Neural cell (in vitro differentiated cells): ENCODE results near the gene HAO2. TPM values are rescaled to one million over a fixed set of nuclear protein-coding genes. Genes with fewer than 3 reads are reported as not detected.

Experiments
- H2AFZ ChIP-seq: fragments of 200-600, 300-800 bp; sonication (generic), shearing (Covaris generic); 2 replicates; pipeline ENCODE4 v1.6.0; 2014; ENCODE audit warnings: low read depth, mild to moderate bottlenecking, antibody characterized with exemption, low read length, moderate library complexity
- H3F3A ChIP-seq: fragments of 200-600 bp; shearing (Covaris generic); 2 replicates; pipeline ENCODE4 v1.6.1; 2016; ENCODE audit warnings: mild to moderate bottlenecking, moderate library complexity, mixed read lengths, antibody characterized with exemption, low read length; ENCODE audit not compliant: insufficient read depth, poor library complexity, severe bottlenecking
- H3K27ac ChIP-seq: fragments of 200-600, 300-800 bp; sonication (generic), shearing (Covaris generic); 2 replicates; pipeline ENCODE4 v1.5.1; 2014; ENCODE audit warnings: mild to moderate bottlenecking, low read length, moderate library complexity
- H3K27me3 ChIP-seq: fragments of 300-800, 200-600 bp; sonication (generic), shearing (Covaris generic); 2 replicates; pipeline ENCODE4 v1.6.0; 2014; ENCODE audit warnings: mild to moderate bottlenecking, low read depth, low read length, moderate library complexity; ENCODE audit not compliant: insufficient read depth
- H3K36me3 ChIP-seq: fragments of 300-800, 200-600 bp; sonication (generic), shearing (Covaris generic); 2 replicates; pipeline ENCODE4 v1.5.1; 2014; ENCODE audit warnings: mild to moderate bottlenecking, antibody characterized with exemption, low read length, moderate library complexity; ENCODE audit not compliant: insufficient read depth
- H3K4me2 ChIP-seq: fragments of 300-800, 200-600 bp; sonication (generic), shearing (Covaris generic); 2 replicates; pipeline ENCODE4 v1.6.0; 2014; ENCODE audit warnings: mild to moderate bottlenecking, low read length
- H3K4me3 ChIP-seq: fragments of 300-800, 200-600 bp; sonication (generic), shearing (Covaris generic); 2 replicates; pipeline ENCODE4 v1.5.1; 2014; ENCODE audit warnings: mild to moderate bottlenecking, low read length, moderate library complexity
- H3K79me2 ChIP-seq: fragments of 200-600 bp; shearing (Covaris generic); replicated peaks from 2 replicates; pipeline ENCODE4 v1.6.0; 2014; ENCODE audit warnings: mild to moderate bottlenecking, low read length, moderate library complexity; ENCODE audit not compliant: insufficient read depth
- H3K9ac ChIP-seq: fragments of 300-800, 200-600 bp; sonication (generic), shearing (Covaris generic); 2 replicates; pipeline ENCODE4 v1.6.1; 2016; ENCODE audit warnings: mild to moderate bottlenecking, low read length, mixed read lengths
- H3K9me2 ChIP-seq: fragments of 200-600 bp; shearing (Covaris generic); 2 replicates; pipeline ENCODE4 v1.6.1; 2016; ENCODE audit warnings: mild to moderate bottlenecking, low read length, mixed read lengths; ENCODE audit not compliant: insufficient read depth
- H3K9me3 ChIP-seq: fragments of 200-600, 300-800 bp; sonication (generic), shearing (Covaris generic); 2 replicates; pipeline ENCODE4 v1.6.1; 2016; ENCODE audit warnings: mild to moderate bottlenecking, mixed run types, low read length, moderate library complexity, mixed read lengths
- H4K20me1 ChIP-seq: fragments of 200-600 bp; shearing (Covaris generic); 2 replicates; pipeline ENCODE4 v1.6.1; 2016; ENCODE audit warnings: mild to moderate bottlenecking, mixed run types; ENCODE audit not compliant: insufficient read depth
- EP300 ChIP-seq: fragments of 450-650 bp; conservative IDR thresholded peaks from 2 replicates; pipeline ENCODE4 v1.6.1; 2014; ENCODE audit warnings: antibody characterized with exemption, mild to moderate bottlenecking, moderate library complexity; ENCODE audit not compliant: poor library complexity, severe bottlenecking
- EZH2 ChIP-seq: fragments of 200-600, 300-800 bp; shearing (Covaris generic), sonication (generic); IDR thresholded peaks from 2 replicates; pipeline ENCODE4 v1.6.1; 2014; ENCODE audit warnings: antibody characterized with exemption, low read length, borderline replicate concordance, mild to moderate bottlenecking; ENCODE audit not compliant: insufficient read depth, poor library complexity, severe bottlenecking
- MXI1 ChIP-seq: fragments of 450-650 bp; conservative IDR thresholded peaks from 2 replicates; pipeline ENCODE4 v1.6.1; 2014; ENCODE audit warnings: antibody characterized with exemption, mild to moderate bottlenecking; ENCODE audit not compliant: poor library complexity, severe bottlenecking
- POLR2AphosphoS5 ChIP-seq: IDR thresholded peaks from 2 replicates; pipeline ENCODE4 v1.6.1; 2012
- RAD21 ChIP-seq: fragments of 450-650 bp; conservative IDR thresholded peaks from 2 replicates; pipeline ENCODE4 v1.6.1; 2014; ENCODE audit warnings: antibody characterized with exemption, mild to moderate bottlenecking, moderate library complexity
- SMC3 ChIP-seq: fragments of 450-650 bp; conservative IDR thresholded peaks from 2 replicates; pipeline ENCODE4 v1.6.1; 2014; ENCODE audit warnings: antibody characterized with exemption, mild to moderate bottlenecking, moderate library complexity; ENCODE audit not compliant: poor library complexity
- TAF1 ChIP-seq: IDR thresholded peaks from 2 replicates; pipeline ENCODE4 v1.6.1; 2012; ENCODE audit warnings: low read depth
- polyA plus RNA-seq: library from polyadenylated mRNA; depleted of rRNA; stranded (reverse); fragments of >200 nt; gene quantifications from 2 replicates; pipeline ENCODE4 v1.2.3, GENCODE V29; 2014
- TF ChIP-seq, protein P1 (sequence below): IDR thresholded peaks from 2 replicates; pipeline ENCODE4 v1.6.1; 2012; ENCODE audit warnings: borderline replicate concordance
- TF ChIP-seq, protein P2 (sequence below): fragments of 450-650 bp; IDR thresholded peaks from 2 replicates; pipeline ENCODE4 v1.5.1; 2014; ENCODE audit warnings: antibody characterized with exemption, mild to moderate bottlenecking, moderate library complexity; ENCODE audit not compliant: poor library complexity, severe bottlenecking

The HAO2 gene
- polyA plus RNA-seq, 1 donor from 2014 or later: not detected

DNA sequence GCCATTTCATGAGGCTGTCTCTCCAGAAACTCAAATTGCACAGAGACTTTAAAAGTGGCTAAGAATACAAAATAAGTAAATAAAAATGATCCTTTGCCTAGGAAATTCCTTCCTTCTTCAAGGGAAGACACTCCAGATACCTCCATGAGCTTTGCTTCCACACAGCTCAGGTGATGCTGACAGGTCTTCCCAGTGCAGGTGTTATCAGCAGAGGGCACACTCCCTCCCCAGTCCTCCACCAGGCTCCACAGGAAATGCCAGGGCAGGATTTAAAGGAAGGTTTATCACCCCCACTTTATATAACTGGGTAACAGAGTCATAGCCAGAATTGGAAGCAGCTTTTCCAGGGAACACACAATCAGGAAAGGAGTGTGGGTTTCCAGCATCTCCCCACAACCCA lies 52.1 kb downstream of the HAO2 start:
- Histone ChIP-seq H3K9ac (no peak overlapping the region), H3K9me2 (no peaks in the 10 kb centered on the region), H2AFZ (no peak overlapping the region), H3K79me2 (no peaks in the 10 kb centered on the region), H3K36me3 (no peaks in the 10 kb centered on the region), H3F3A (no peaks in the 10 kb centered on the region), H3K27ac (no peak overlapping the region), H3K4me2 (no peak overlapping the region), H3K27me3 (no peaks in the 10 kb centered on the region), H4K20me1 (no peaks in the 10 kb centered on the region), H3K9me3 (no peaks in the 10 kb centered on the region), H3K4me3 (no peak overlapping the region)
- no peak for TF ChIP-seq EZH2
- no peak for TF ChIP-seq TAF1
- no peak for TF ChIP-seq POLR2AphosphoS5
- TF ChIP-seq EP300: no peak
- TF ChIP-seq SMC3: no peak
- no peak for TF ChIP-seq MXI1
- TF ChIP-seq, protein P1, sequence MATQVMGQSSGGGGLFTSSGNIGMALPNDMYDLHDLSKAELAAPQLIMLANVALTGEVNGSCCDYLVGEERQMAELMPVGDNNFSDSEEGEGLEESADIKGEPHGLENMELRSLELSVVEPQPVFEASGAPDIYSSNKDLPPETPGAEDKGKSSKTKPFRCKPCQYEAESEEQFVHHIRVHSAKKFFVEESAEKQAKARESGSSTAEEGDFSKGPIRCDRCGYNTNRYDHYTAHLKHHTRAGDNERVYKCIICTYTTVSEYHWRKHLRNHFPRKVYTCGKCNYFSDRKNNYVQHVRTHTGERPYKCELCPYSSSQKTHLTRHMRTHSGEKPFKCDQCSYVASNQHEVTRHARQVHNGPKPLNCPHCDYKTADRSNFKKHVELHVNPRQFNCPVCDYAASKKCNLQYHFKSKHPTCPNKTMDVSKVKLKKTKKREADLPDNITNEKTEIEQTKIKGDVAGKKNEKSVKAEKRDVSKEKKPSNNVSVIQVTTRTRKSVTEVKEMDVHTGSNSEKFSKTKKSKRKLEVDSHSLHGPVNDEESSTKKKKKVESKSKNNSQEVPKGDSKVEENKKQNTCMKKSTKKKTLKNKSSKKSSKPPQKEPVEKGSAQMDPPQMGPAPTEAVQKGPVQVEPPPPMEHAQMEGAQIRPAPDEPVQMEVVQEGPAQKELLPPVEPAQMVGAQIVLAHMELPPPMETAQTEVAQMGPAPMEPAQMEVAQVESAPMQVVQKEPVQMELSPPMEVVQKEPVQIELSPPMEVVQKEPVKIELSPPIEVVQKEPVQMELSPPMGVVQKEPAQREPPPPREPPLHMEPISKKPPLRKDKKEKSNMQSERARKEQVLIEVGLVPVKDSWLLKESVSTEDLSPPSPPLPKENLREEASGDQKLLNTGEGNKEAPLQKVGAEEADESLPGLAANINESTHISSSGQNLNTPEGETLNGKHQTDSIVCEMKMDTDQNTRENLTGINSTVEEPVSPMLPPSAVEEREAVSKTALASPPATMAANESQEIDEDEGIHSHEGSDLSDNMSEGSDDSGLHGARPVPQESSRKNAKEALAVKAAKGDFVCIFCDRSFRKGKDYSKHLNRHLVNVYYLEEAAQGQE: no peak
- no peak for TF ChIP-seq RAD21
- TF ChIP-seq, protein P2, sequence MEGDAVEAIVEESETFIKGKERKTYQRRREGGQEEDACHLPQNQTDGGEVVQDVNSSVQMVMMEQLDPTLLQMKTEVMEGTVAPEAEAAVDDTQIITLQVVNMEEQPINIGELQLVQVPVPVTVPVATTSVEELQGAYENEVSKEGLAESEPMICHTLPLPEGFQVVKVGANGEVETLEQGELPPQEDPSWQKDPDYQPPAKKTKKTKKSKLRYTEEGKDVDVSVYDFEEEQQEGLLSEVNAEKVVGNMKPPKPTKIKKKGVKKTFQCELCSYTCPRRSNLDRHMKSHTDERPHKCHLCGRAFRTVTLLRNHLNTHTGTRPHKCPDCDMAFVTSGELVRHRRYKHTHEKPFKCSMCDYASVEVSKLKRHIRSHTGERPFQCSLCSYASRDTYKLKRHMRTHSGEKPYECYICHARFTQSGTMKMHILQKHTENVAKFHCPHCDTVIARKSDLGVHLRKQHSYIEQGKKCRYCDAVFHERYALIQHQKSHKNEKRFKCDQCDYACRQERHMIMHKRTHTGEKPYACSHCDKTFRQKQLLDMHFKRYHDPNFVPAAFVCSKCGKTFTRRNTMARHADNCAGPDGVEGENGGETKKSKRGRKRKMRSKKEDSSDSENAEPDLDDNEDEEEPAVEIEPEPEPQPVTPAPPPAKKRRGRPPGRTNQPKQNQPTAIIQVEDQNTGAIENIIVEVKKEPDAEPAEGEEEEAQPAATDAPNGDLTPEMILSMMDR: no peak

DNA sequence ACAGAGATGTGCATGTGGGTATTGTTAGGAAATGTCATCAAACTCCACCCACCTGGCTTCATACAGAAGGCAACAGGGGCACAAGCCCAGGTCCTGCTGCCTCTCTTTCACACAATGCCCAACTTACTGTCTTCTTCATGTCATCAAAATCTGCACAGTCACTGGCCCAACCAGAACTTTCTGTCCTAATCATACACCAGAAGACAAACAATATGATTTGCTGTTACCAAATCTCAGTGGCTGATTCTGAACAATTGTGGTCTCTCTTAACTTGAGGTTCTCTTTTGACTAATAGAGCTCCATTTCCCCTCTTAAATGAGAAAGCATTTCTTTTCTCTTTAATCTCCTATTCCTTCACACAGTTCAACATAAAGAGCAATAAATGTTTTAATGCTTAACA lies 54.0 kb downstream of the HAO2 start:
- H3K9me2 ChIP-seq: no peaks in the 10 kb centered on the region
- no peak overlapping the region for H3K27ac ChIP-seq
- H3K9me3 ChIP-seq: no peaks in the 10 kb centered on the region
- H3K36me3 ChIP-seq: no peaks in the 10 kb centered on the region
- no peaks in the 10 kb centered on the region for H4K20me1 ChIP-seq
- H3K9ac ChIP-seq: no peak overlapping the region
- no peaks in the 10 kb centered on the region for H3K27me3 ChIP-seq
- H2AFZ ChIP-seq: no peak overlapping the region
- H3K4me2 ChIP-seq: no peak overlapping the region
- no peaks in the 10 kb centered on the region for H3F3A ChIP-seq
- no peak overlapping the region for H3K4me3 ChIP-seq
- no peaks in the 10 kb centered on the region for H3K79me2 ChIP-seq
- TF ChIP-seq, protein P2: no peak
- TF ChIP-seq RAD21: no peak
- TF ChIP-seq POLR2AphosphoS5: no peak
- no peak for TF ChIP-seq EP300
- TF ChIP-seq TAF1: no peak
- TF ChIP-seq, protein P1: no peak
- TF ChIP-seq MXI1: no peak
- no peak for TF ChIP-seq SMC3
- no peak for TF ChIP-seq EZH2
